Measurements from ENCODE around the gene RSRP1.
"Not testable (repeated sequence)": the region's sequence is repeated elsewhere in the genome, so short reads cannot be mapped to it uniquely, and the experiment has no call there.

RSRP1 gene

GRCh38 chr1:25267288-25268142 lies 20.3 kb upstream of the RSRP1 start:
- peak; percentile 29; the same call in 1 of the 2 replicates for TF ChIP-seq POLR2A (IDR thresholded peaks at IDR 0.05; ENCODE audit: low read depth, low read length)
- FAIRE-seq, result peak; percentile 100
- peak; percentile 43 for DNase-seq (ENCODE audit: insufficient read length)

GRCh38 chr1:25266554-25267287 lies 19.5 kb upstream of the RSRP1 start:
- FAIRE-seq; DNase-seq (ENCODE audit: insufficient read length): not testable (repeated sequence)

GRCh38 chr1:25260336-25260735 lies 13.1 kb upstream of the RSRP1 start:
- DNase-seq (ENCODE audit: insufficient read length); FAIRE-seq: not testable (repeated sequence)

GRCh38 chr1:25259813-25260212 lies 12.6 kb upstream of the RSRP1 start:
- DNase-seq (ENCODE audit: insufficient read length), result not testable (repeated sequence)
- peak; percentile 27 for FAIRE-seq

- no peak for FAIRE-seq
- DNase-seq (ENCODE audit: insufficient read length), result no peak
- TF ChIP-seq TAF1 (IDR thresholded peaks at IDR 0.05; ENCODE audit: borderline replicate concordance, low read depth, low read length) (no peak), POLR2AphosphoS5 (IDR thresholded peaks at IDR 0.05; ENCODE audit: low read depth, low read length) (no peak), POLR2A (IDR thresholded peaks at IDR 0.05; ENCODE audit: low read depth, low read length) (no peak)
Observed at GRCh38 chr1:25257196-25257595, 9.9 kb upstream of the RSRP1 start.

GRCh38 chr1:25256578-25256965 lies 9.3 kb upstream of the RSRP1 start:
- FAIRE-seq (no peak), DNase-seq (ENCODE audit: insufficient read length) (no peak)
- TF ChIP-seq TAF1 (IDR thresholded peaks at IDR 0.05; ENCODE audit: borderline replicate concordance, low read depth, low read length) (no peak), POLR2A (IDR thresholded peaks at IDR 0.05; ENCODE audit: low read depth, low read length) (no peak), POLR2AphosphoS5 (IDR thresholded peaks at IDR 0.05; ENCODE audit: low read depth, low read length) (no peak)

GRCh38 chr1:25255706-25256577 lies 8.7 kb upstream of the RSRP1 start:
- TF ChIP-seq POLR2AphosphoS5 (IDR thresholded peaks at IDR 0.05; ENCODE audit: low read depth, low read length) (no peak), TAF1 (IDR thresholded peaks at IDR 0.05; ENCODE audit: borderline replicate concordance, low read depth, low read length) (no peak), POLR2A (IDR thresholded peaks at IDR 0.05; ENCODE audit: low read depth, low read length) (no peak)
- no peak for FAIRE-seq
- no peak for DNase-seq (ENCODE audit: insufficient read length)

- TF ChIP-seq POLR2A (IDR thresholded peaks at IDR 0.05; ENCODE audit: low read depth, low read length) (no peak), POLR2AphosphoS5 (IDR thresholded peaks at IDR 0.05; ENCODE audit: low read depth, low read length) (no peak), TAF1 (IDR thresholded peaks at IDR 0.05; ENCODE audit: borderline replicate concordance, low read depth, low read length) (no peak)
- DNase-seq (ENCODE audit: insufficient read length) (no peak), FAIRE-seq (no peak)
Observed at GRCh38 chr1:25253911-25254310, 6.7 kb upstream of the RSRP1 start.

GRCh38 chr1:25247829-25248754 lies 838 bp upstream of the RSRP1 start:
- no peak for FAIRE-seq
- TF ChIP-seq POLR2A (IDR thresholded peaks at IDR 0.05; ENCODE audit: low read depth, low read length) (no peak), POLR2AphosphoS5 (IDR thresholded peaks at IDR 0.05; ENCODE audit: low read depth, low read length) (no peak), TAF1 (IDR thresholded peaks at IDR 0.05; ENCODE audit: borderline replicate concordance, low read depth, low read length) (no peak)

GRCh38 chr1:25246600-25247023 lies 642 bp downstream of the RSRP1 start:
- no peak for FAIRE-seq
- DNase-seq (ENCODE audit: insufficient read length), result no peak
- TF ChIP-seq POLR2AphosphoS5 (IDR thresholded peaks at IDR 0.05; ENCODE audit: low read depth, low read length) (no peak), POLR2A (IDR thresholded peaks at IDR 0.05; ENCODE audit: low read depth, low read length) (no peak), TAF1 (IDR thresholded peaks at IDR 0.05; ENCODE audit: borderline replicate concordance, low read depth, low read length) (no peak)

More at GRCh38 chr1:25247829-25248754, 838 bp upstream of the RSRP1 start:
- no peak for DNase-seq (ENCODE audit: insufficient read length)

Data from GM12892 (cell line).